ENCODE results near the gene PPDPF.
"Not testable (repeated sequence)": the region's sequence is repeated elsewhere in the genome, so short reads cannot be mapped to it uniquely, and the experiment has no call there.

PPDPF gene

DNA sequence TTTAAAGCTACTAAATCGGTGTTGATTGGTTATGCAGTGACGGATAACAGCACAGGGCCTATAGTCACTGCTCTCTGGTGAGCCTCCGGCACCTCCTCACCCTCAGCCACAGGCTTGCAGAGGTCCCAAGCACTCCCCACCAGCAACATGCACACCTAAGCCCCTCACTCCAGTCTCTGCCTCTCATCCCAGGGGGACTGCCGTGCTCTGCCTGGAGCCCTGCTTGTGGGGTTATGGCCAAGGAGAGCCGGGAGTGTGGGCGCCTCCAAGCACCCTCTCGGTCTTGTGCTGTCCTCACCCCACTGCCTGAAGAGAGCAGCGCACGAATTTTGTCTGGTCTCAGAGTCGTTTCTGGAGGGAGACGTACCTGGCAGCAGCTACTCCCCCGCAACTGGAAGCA, 14.8 kb upstream of the PPDPF start:
- no peak for DNase-seq (ENCODE audit: low read depth)
- TF ChIP-seq, protein P1, sequence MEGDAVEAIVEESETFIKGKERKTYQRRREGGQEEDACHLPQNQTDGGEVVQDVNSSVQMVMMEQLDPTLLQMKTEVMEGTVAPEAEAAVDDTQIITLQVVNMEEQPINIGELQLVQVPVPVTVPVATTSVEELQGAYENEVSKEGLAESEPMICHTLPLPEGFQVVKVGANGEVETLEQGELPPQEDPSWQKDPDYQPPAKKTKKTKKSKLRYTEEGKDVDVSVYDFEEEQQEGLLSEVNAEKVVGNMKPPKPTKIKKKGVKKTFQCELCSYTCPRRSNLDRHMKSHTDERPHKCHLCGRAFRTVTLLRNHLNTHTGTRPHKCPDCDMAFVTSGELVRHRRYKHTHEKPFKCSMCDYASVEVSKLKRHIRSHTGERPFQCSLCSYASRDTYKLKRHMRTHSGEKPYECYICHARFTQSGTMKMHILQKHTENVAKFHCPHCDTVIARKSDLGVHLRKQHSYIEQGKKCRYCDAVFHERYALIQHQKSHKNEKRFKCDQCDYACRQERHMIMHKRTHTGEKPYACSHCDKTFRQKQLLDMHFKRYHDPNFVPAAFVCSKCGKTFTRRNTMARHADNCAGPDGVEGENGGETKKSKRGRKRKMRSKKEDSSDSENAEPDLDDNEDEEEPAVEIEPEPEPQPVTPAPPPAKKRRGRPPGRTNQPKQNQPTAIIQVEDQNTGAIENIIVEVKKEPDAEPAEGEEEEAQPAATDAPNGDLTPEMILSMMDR (IDR thresholded peaks at IDR 0.05; ENCODE audit: low read depth, low read length, missing control alignments) = no peak
- no peak overlapping the region for H3K4me3 ChIP-seq (ENCODE audit: low read depth, low read length)

DNA sequence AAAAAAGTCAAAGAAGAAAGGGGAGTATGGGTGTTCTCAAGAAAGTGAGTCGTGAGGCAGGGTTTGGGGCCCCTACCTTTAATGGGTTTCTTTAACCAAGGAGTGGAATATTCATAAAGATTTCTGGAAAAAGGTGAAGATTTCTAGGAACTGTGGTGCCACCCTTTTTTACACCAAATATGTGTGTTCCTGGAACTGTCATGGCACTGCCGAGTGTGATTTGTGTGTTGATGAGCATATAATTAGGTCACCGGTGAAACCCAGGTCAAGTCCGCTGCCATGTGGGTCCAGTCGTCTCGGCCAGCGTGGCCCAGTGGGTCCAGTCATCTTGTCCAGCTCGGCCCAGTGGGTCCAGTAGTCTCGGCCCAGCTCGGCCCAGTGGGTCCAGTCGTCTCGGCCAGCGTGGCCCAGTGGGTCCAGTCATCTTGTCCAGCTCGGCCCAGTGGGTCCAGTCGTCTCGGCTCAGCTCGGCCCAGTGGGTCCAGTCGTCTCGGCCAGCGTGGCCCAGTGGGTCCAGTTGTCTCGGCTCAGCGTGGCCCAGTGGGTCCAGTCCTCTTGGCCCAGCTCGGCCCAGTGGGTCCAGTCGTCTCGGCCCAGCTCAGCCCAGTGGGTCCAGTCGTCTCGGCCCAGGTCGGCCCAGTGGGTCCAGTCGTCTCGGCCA, 13.4 kb upstream of the PPDPF start:
- no peak for DNase-seq (ENCODE audit: low read depth)
- TF ChIP-seq, protein P1 (IDR thresholded peaks at IDR 0.05; ENCODE audit: low read depth, low read length, missing control alignments) = no peak

GRCh38 chr20:63508072-63508768, 12.3 kb upstream of the PPDPF start:
- H3K4me3 ChIP-seq (ENCODE audit: low read depth, low read length) = no peak overlapping the region
- TF ChIP-seq, protein P1 (IDR thresholded peaks at IDR 0.05; ENCODE audit: low read depth, low read length, missing control alignments) = no peak
- no peak for DNase-seq (ENCODE audit: low read depth)

More for the DNA sequence above, 13.4 kb upstream of the PPDPF start:
- no peak overlapping the region for H3K4me3 ChIP-seq (ENCODE audit: low read depth, low read length)

- DNase-seq (ENCODE audit: low read depth) = no peak
- no peak overlapping the region for H3K4me3 ChIP-seq (ENCODE audit: low read depth, low read length)
- TF ChIP-seq, protein P1 (IDR thresholded peaks at IDR 0.05; ENCODE audit: low read depth, low read length, missing control alignments) = no peak
Observed at GRCh38 chr20:63509088-63509564, 11.4 kb upstream of the PPDPF start.

- TF ChIP-seq, protein P1 (IDR thresholded peaks at IDR 0.05; ENCODE audit: low read depth, low read length, missing control alignments) = no peak
- DNase-seq (ENCODE audit: low read depth) = no peak
- no peak overlapping the region for H3K4me3 ChIP-seq (ENCODE audit: low read depth, low read length)
Observed at GRCh38 chr20:63513207-63513606, 7.4 kb upstream of the PPDPF start.

GRCh38 chr20:63514520-63514919, 6.0 kb upstream of the PPDPF start:
- DNase-seq (ENCODE audit: low read depth); H3K4me3 ChIP-seq (ENCODE audit: low read depth, low read length): not testable (repeated sequence)

DNA sequence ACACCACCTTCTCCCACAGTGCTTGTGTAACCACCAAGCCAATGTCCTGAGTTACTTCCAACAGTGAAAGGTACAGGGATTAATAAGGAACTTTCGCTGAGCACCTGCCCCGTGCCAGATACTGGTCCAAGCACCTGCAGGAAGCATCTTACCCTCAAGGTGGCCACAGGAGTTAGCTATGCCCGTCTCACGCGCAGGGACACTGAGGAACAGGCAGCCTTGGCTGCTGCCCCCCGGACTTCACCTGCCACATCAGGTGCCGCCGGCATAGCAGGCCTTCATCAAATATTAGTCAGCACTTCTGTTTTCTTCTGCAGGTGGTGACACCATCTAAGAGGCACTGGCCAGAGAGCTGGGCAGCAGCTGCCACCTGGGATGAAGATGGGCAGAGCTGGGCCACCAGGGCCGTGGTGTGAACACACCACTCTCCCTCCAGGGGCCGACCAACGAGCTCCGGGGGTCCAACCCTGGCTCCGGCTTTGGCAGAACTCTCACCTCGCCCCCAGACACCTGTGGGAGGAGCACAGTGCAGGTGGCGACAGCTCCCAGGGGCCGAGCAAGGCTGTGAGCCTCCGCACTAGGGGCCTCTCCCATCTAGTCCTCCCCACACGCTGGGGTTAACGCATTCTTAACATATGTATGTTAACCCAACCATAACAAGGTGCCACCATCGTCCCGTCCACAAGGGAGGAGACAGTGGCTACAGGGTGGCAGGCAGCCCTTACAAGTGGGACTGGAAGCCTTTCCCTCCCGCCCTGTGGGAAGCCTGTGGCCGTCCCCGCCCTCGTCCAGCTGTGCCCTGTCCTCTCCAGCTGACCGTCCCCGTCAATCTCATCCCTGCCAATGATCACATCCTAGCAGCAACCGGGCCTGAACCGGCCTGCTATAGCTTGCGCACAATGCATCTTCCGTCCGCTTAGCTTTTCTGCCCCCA, 2.9 kb upstream of the PPDPF start:
- no peak overlapping the region for H3K4me3 ChIP-seq (ENCODE audit: low read depth, low read length)
- DNase-seq (ENCODE audit: low read depth) = no peak
- TF ChIP-seq, protein P1 (IDR thresholded peaks at IDR 0.05; ENCODE audit: low read depth, low read length, missing control alignments) = no peak
